ENCODE data around the gene TXNDC8.

The TXNDC8 gene

DNA sequence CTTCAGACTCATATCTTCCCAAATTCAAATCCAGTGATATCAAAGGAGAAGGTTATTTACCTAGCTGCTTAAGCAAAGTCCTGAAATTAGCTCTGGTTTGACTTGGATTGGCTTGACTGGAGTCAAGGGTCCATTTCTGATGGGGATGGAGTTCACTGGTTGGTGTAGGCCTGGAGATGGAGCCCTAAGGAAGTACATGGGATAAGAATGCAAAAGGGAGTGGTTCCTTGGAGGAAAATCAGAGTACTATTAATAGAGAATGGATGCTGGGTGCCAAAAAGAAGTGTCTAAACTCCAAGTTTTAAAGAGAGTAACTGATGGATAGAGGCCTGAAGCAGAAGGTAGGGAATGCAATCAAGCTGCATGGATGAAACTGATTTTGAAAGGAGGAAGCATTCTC lies 13.8 kb downstream of the TXNDC8 start:
- no peak for DNase-seq

DNA sequence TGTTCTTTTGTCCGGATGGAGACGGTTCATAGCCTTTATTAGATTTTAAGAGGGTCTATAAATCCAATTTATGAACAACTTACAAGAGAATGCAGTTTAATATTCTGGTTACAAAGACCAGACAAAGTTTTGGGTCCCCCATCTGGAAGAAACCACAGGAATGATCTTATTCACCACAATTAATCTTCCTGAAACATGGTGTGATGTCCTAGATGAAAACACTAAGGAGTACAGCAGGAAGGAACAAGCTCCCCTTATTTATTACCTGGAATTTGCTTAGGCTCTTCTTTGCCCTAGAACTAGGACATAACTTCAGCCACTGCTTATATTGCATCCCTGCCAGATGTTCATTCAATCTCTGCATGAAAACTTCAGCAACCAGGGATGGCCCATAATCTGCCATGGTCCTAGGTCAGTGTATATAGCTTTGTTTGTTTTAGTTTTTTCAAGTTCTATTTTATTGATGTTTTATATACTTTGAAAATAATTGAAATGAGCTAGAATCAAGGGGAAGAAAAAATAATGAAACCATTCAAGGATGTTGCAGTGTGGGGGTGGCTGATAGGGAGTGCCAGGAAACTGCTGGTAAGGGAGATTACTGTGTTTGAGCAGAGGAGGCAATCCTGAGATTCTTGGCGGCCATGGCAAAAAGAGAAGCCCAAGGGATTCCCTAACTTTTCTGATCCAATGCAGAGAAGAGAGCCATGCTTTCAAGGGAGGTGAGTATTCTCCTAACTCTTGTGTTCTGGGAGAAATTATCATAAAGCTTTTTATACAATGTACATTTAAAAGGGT lies 16.8 kb downstream of the TXNDC8 start:
- no peak for DNase-seq

DNA sequence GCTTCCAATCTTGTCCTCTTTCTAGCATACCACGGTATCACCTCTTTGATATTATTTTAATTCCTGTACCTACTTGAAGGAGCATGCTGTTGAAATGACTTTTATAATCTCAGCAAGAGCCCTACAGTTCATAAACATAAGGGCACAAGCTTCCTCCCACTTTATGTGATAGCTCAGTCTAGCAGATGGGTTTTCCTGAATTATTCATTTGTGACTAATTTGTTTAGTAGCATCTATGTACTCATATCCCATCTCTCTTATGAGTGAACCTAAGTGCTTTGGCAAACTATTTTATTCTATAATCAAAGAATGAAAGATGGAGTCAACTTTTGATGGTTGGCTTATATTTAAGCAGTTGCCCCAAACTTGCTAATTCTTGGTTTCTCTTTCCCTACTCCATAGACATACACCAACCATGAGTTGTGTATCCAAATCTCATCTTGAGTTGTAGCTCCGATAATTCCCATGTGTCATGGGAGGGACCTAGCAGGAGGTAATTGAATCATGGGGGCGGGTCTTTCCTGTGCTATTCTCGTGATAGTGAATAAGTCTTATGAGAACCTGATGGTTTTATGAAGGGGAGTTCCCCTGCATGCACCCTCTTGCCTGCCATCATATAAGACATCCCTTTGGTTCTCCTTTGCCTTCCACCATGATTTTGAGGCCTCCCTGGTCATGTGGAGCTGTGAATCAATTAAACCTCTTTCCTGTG lies 17.7 kb downstream of the TXNDC8 start:
- DNase-seq: no peak

DNA sequence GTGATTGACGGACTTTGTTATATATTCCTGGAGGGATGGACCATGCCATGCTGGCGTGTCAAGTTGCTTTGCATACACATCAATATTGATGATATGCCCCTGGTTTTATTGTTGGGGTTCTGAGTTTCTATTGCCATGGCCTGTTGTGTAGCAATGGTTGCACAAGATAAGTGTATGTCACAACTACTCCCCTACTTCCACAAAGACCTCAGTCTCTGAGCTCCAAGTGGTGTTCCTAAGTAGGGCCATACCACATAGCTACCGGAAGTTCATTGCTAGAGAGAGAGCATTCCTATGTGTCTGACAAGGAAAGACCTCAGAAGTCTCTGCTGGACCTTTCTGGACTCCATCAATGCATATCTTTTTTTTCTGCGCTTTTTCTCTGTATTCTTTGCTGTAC lies 19.8 kb downstream of the TXNDC8 start:
- DNase-seq: no peak

DNA sequence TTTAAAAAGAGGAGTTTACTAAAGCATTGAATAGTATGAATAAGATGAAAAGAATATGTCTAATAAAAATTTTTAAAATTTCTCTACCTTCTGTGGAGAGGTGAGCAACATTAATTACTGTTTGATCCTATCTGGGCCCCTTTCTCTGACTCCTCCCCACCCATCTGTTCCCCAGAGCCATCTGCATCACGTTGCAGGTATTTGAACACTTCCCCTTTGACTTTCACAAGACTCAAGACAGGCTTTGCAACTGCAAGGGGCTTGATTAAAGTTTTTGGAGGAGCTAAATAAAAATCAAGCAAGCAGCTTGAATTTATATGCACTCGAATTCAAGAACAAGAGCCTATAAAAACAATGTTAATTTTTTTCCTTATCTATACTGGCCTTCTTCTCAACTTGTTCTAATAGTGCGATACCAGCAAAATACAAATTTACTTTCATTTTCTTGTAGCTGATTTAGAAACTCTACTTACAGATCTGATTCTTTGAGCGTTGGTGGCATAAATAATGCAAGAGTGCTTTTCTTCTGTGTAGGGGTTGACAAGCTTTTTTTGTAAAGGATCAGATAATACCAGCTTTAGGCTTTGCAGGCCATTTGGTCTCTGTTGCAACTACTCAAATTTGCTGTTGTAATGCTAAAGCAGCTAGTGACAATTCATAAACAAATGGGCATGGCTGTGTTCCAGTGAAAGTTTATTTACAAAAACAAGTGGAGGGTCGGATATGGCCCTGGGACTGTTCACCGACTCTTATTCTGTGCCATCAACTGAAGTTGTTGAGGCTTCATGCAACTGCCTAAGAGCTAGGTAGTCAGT lies 21.2 kb downstream of the TXNDC8 start:
- DNase-seq: peak; percentile 65

DNA sequence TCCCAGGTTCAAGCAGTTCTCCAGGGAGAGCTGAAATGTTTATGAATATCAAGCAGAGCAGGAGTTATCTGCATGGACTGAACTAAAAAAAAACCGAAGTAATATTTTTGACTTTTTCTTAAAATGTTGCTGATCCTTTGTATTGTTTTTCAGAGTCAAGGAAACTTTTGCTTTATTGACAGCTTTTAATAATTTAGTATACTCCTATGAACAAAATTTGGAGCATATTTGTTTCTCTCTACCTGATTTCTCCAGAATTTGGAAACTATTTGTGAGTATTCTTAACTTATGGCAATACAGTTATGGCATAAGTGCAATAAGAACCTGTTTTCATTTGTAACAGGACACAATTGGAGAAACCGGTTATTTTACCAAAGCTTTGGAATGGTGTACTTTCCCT lies 25.7 kb downstream of the TXNDC8 start:
- DNase-seq: peak; percentile 22

DNA sequence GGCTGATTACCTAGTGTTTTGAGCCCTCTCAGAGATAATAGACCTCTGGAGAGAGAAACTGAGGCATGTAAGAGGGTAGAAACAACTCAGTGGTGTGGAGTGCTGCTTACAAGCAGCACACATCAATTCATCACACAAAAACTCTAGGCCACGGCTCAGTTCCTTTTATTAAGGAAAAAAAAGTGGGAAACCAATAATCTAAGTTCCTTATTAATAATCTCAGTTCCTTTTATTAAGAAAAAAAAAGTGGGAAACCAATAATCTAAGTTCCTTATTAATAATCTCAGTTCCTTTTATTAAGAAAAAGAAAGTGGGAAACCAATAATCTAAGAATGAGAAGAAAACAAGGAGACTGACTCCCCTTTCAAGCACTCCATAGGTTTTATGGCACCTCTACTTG lies 28.0 kb downstream of the TXNDC8 start:
- no peak for DNase-seq

DNA sequence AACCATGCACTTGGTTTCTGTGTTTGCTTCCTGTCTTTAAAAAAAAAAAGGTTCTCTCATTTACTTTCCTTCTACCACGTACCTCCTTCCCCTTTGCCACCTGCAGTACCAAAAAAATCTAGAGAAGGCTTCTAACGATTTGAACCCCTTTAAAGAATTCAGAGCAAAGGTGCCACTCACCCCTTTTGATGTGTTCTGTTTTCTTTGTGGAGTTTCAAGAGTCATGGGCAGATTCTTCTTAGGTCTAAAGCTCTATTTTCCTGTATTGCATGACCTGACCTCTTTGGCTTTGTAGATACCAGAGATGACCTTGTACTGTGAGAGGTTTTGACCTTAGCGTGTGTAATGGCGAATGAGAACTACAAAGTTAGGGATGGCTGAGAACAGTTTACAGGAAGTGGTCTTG lies 29.0 kb downstream of the TXNDC8 start:
- DNase-seq: no peak

DNA sequence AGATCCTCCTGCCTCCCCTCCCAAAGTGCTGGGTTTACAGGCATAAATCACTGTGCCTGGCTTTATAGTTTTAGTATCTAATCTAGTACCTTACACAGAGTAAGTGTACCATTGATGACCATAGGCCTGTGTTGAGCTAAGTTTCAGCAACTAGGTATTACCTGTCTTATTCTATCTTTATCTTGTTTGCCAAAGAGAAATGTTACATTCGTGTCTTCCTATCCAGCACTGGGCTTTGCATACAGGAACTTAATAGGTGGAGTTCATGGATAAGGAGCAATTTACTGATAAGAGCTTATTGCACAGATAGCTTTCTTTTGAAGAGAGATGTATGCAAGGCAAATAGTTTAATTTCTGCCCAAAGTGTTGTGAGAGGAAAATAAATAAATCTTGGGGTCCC lies 30.5 kb downstream of the TXNDC8 start:
- DNase-seq: no peak

DNA sequence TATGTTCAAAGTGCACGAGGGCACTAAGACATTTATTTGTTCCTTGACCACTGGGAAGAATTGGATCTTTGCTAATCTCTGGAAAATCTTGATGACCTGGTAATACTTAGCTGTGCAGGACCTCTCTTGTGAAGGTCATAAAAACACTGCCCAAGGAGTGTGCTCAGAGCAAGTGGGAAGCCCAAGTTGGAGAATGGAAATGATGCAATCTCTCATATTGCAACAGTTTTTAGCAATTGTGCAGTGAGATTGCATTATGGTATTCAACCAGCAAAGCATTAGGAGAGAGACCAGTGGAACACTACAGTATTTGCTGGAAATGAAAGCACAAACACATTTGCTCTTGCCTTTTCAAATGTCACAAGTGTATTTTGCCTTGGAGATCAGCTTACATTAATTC lies 34.5 kb downstream of the TXNDC8 start:
- peak; percentile 52 for DNase-seq

DNA sequence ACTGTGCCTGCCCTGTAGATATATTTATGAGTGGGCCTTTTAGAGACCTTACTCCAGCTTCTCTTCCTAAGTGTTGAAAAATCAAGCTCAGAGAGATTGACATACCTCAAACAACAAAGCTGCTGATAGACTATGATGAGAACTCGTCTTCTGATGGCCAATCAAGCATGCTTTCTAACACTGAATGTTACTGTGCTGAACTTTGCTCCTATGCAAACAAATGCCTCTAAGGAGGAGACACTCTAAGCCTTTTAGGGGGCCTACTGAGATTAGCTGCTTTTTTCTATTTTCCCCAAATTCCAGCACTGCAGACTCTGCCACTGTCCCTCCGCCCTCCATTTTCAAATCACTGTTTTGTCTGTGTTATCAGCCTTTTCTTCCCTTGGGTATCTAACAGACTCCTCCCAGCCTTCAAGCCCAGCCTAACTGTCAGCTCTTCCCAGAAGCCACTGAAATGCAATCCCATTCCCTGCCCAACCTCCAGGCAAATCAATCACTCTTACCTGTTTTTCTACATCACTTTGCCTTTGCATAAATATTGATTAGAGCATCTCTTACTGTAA lies 39.5 kb downstream of the TXNDC8 start:
- no peak for DNase-seq

DNA sequence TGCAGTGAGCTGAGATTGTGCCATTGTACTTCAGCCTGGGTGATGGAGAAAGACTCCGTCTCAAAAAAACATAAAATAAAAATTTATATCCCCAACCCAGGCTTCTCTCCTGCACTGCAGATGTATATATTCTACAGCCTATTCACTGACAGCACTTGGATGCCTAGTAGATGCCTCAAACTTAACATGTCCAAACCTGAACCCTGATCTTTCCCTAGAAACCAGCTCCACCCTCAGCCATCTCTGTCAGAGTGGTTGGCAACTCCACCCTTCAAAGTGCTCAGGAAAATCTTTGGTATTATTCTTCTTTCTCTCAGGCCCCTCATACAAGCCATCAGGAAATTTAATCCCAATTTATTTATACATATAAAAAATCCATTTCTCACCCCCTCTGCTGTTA lies 44.4 kb downstream of the TXNDC8 start:
- DNase-seq: no peak

DNA sequence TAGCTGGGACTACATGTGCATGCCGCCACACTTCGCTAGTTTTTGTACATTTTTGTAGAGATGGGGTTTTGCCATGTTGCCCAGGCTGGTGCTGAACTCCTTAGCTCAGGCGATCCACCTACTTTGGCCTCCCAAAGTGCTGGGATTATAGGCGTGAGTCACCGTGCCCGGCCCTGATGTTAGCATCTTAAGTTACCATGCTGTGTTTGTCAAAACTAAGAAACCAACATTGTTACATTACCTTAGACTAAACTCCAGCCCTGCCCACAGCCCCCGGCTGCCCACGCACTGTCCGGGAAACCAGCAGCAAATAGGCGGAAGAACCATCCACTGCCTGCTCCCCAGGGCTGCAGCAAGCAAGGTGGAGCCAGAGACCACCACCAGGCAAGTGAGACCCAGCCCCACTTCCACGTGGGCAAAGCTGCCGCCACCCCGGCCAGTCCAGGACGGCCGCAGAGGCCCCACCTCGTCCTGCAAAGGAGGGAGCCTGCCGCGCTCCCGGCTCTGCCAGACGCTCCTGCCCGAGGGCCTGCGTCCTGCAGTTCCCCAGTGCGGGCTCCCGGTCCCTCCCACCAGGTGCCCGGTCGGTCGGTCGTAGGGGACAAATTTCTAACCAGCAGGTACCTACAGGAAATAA lies 45.6 kb downstream of the TXNDC8 start:
- no peak for DNase-seq

DNA sequence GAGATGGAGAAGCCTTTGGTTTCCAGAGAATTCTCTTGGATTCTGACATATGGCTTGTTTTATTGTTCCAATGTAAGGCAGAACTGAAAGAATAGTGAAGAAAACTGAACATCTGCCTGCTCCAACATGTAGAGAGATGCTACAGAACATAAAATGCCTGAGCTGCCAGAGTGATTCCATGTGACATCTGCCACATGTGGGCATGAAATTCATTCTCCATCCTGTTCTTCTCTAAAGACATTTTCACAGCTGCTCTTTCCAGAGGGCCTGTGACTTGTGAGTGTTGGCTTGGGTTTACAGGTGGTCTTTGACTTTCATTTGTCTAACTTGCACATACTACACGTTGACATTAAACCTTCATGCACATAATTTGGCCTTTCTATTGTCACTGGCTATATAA lies 47.7 kb downstream of the TXNDC8 start:
- DNase-seq: no peak

DNA sequence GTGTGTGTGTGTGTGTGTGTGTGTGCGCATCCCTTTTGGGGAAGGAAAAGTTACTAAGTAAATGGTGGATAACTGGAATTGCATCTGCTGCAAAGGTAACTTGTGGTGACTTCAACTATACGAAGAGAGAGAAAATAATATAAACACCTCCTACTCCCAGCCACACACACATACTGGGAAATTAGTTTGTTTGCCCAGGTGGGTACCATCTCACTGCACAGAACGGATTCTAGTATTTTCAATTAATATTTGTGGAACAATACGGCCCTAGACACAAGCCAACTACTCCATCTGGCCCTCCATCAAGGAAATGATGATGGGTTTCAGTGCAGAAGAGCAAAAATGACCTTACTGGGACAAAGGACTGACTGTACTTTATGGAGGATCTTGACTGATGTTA lies 49.2 kb downstream of the TXNDC8 start:
- DNase-seq: no peak

DNA sequence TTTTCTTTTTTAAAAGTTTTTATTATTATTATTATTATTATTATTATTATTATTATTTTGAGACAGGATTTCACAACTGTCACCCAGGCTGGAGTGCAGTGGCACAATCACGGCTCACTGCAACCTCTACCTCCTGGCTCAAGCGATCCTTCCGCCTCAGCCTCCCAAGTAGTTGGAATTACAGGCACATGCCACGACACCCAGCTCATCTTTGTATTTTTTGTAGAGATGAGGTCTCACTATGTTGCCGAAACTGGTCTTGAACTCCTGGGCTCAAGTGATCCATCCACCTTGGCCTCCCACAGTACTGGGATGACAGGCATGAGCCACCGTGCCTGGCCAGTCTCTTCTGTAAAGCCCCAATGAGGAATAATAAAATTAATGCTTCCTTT lies 50.4 kb downstream of the TXNDC8 start:
- no peak for DNase-seq

DNA sequence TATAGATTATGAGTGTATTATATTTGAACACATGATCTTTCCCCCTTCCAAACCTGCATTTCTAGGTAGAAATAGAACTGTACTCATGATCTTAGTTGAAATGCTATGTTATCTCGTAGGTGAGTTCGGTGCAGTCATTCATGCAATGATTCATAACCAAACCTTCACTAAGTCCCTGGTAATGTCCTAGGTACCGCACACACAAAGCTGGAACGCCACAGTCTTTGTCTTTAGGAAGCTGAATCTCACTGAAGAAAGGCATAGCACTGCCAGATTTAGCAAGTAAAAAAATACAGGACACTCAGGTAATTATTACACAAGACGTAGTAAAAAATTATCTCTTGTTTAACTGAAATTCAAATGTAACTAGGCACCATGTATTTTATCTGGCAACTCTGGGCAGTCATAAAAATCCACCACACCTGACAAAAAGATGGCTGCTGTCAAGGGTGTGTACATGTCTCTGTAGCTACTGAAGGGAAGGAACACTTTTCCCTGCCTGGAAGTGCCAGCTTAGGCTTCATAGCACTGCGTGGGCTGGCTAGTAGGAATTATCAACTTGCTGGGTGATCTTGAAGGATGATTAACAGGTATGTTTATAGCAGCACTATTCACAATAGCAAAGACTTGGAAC lies 53.3 kb downstream of the TXNDC8 start:
- DNase-seq: no peak

DNA sequence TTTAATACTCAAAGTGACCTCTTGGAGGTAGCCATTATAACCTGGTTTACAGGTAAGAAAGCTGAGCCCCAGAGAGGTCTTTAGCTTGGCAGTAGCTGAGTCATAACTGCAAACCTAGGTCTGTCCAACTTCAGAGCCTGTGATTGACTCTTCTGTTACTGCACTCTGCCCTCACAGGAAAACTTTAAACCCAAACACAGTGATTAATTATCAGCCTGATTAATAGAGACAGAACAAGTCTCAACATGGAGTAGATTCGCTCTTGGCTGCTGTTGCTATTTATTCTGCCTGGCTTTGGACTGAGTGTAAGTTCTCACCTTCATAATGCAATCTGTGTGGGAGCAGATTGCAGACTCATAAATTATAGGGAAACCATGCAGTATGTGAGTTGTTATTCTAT lies 53.9 kb downstream of the TXNDC8 start:
- no peak for DNase-seq

DNA sequence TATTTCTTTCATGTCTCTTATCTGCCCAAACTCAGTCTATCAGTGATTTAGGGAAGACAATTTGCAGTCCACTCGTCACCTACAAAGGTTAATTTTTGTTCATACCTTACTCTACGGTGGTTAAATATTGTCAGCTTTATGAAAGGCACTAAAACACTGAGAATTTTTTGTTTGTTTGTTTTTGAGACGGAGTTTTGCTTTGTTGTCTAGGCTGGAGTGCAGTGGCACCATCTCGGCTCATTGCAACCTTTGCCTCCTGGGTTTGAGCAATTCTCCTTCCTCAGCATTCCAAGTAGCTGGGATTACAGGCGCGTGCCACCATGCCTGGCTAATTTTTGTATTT lies 55.0 kb downstream of the TXNDC8 start:
- DNase-seq: no peak

DNA sequence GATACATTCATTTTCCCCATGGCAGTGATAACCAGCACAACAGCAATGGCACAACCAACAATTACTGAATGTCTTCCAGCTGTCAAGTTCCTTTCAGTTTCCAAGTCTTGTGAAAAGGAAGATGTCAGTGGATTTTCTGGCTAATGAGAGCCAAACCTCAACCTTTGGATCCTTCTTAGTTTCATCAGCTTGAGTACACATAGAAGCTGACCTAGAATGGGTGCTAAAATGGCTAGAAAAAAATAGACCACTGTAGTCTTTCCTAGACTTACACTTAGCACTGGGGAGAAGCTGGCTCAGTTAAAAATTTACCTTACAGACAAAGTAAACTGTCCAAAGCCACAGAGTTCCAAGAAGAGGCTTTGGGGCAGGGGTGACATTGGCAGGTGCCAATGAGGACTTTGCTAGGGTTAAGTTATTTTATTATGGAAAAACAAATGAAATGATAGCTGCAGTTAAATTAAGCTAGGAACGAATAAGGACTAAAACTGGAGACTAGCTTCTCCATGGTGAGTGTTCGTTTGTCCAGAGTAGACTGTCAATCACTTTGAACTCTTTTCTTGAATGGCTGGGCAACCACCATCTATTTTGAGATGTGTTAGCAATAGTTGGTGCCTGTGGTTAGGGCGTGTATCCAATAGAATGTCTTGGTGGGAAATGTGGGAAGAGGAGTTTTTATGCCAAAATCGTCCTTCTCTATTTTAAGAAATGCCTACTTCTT lies 55.5 kb downstream of the TXNDC8 start:
- DNase-seq: peak; percentile 50

DNA sequence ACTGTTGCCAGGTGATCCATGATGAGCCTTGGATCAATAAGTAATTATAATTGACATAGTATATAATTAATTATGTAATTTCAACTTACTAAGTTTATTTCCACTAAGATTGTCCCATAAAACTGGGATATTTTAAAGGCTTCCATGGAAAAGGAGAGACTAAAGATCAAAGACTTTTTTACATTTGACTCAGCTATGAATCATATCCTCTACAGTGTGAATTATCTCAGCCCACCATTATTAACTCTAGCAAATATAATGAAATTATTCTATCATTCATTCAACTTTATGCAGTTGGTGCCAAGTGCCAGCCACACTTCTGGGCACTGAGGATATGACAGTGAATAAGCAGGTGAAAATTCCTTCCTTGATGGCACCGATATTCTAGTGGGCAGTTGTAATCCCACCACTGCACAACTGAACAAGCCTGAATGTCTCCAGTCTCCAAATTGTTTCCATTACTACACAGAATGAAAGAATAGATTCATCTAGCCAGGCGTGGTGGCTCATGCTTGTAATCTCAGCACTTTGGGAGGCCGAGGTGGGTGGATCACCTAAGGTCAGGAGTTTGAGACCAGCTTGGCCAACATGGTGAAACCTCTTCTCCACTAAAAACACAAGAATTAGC lies 59.5 kb downstream of the TXNDC8 start:
- no peak for DNase-seq

All from OCI-M1 (cell line).